ENCODE data around the gene BTBD9. TPM values are rescaled to one million over a fixed set of nuclear protein-coding genes. Genes with fewer than 3 reads are reported as not detected.

BTBD9 gene
- total and polyA plus RNA-seq, 2 experiments from 2014 or later: 8.4 to 10.1 TPM

DNA sequence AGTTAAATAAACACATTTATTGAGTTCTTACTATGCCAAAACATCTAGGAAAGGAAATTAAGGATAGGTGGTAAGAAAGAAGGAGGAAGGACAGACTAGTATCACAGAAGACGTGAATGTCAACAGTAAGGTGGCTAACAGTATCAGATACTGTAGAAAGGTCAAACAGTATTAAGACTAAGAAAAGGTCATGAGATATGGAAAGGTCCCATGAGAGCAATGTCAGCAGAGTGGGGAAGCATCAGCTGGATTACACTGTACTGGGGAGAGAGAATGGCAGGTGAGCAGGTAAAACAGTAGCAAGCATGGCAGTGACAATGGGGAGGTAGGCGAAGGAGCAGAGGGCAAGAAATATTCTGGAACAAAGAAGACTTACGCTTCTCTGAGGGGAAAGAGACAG is 45.2 kb upstream of the BTBD9 start:
- TF ChIP-seq, protein P1, sequence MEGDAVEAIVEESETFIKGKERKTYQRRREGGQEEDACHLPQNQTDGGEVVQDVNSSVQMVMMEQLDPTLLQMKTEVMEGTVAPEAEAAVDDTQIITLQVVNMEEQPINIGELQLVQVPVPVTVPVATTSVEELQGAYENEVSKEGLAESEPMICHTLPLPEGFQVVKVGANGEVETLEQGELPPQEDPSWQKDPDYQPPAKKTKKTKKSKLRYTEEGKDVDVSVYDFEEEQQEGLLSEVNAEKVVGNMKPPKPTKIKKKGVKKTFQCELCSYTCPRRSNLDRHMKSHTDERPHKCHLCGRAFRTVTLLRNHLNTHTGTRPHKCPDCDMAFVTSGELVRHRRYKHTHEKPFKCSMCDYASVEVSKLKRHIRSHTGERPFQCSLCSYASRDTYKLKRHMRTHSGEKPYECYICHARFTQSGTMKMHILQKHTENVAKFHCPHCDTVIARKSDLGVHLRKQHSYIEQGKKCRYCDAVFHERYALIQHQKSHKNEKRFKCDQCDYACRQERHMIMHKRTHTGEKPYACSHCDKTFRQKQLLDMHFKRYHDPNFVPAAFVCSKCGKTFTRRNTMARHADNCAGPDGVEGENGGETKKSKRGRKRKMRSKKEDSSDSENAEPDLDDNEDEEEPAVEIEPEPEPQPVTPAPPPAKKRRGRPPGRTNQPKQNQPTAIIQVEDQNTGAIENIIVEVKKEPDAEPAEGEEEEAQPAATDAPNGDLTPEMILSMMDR (IDR thresholded peaks at IDR 0.05; ENCODE audit: low read depth, low read length): no peak
- peaks cover 22% of the 10 kb centered on the region for H3K36me3 ChIP-seq
- no peak overlapping the region for H3K27ac ChIP-seq
- no peaks in the 10 kb centered on the region for H3K4me1 ChIP-seq (ENCODE audit: low read depth)
- H3K27me3 ChIP-seq: no peaks in the 10 kb centered on the region
- H3K9me3 ChIP-seq (ENCODE audit: low read depth): no peaks in the 10 kb centered on the region
- no peak overlapping the region for H3K4me3 ChIP-seq
- DNase-seq (ENCODE audit: low read depth in 1 of 2, low spot score in 1 of 2): no peak

DNA sequence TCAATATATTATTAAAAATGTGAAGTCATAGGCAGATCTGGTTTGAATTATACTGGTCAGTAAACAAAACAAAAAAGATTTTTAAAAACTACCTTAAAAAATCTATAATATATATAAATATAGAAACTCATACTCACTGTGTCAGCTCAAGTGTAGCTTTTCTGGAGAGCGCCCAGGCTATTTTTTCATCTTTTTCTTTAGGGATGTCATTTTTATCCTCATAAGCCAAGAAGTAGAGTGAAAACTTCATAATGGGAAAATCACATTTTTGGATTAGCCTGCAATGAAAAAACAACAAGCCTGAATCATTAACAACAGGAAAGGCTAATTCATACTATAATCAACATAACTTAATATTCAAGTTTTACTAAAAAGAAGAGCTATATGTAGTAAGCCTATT is 44.5 kb upstream of the BTBD9 start:
- H3K36me3 ChIP-seq: peaks cover 22% of the 10 kb centered on the region
- H3K4me1 ChIP-seq (ENCODE audit: low read depth): no peaks in the 10 kb centered on the region
- no peaks in the 10 kb centered on the region for H3K9me3 ChIP-seq (ENCODE audit: low read depth)
- no peak for DNase-seq (ENCODE audit: low read depth in 1 of 2, low spot score in 1 of 2)
- H3K4me3 ChIP-seq: no peak overlapping the region
- TF ChIP-seq, protein P1 (IDR thresholded peaks at IDR 0.05; ENCODE audit: low read depth, low read length): no peak
- no peak overlapping the region for H3K27ac ChIP-seq
- H3K27me3 ChIP-seq: no peaks in the 10 kb centered on the region

DNA sequence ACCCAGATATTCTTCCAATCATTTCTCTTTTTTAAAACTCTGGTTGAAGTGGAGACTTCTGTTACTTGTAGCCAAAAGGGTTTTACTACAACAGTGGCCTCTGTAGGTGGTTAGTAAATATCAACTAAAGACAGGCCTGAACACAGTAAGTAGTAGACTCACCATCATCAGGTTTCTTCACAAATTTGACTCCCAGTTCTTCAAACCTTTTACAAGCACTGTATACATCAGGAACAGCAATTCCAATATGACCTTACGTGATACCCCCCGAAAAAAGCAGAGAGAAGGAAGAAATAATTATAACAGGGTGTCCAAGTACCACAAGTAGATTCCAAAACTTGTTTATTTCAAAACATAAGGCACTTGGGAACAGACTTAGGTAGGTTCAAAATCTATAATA is 42.1 kb upstream of the BTBD9 start:
- H3K27me3 ChIP-seq: no peaks in the 10 kb centered on the region
- TF ChIP-seq, protein P1 (IDR thresholded peaks at IDR 0.05; ENCODE audit: low read depth, low read length): no peak
- no peak overlapping the region for H3K4me3 ChIP-seq
- H3K36me3 ChIP-seq: peaks cover 29% of the 10 kb centered on the region
- no peak for DNase-seq (ENCODE audit: low read depth in 1 of 2, low spot score in 1 of 2)
- no peaks in the 10 kb centered on the region for H3K9me3 ChIP-seq (ENCODE audit: low read depth)
- H3K4me1 ChIP-seq (ENCODE audit: low read depth): no peaks in the 10 kb centered on the region
- no peak overlapping the region for H3K27ac ChIP-seq

DNA sequence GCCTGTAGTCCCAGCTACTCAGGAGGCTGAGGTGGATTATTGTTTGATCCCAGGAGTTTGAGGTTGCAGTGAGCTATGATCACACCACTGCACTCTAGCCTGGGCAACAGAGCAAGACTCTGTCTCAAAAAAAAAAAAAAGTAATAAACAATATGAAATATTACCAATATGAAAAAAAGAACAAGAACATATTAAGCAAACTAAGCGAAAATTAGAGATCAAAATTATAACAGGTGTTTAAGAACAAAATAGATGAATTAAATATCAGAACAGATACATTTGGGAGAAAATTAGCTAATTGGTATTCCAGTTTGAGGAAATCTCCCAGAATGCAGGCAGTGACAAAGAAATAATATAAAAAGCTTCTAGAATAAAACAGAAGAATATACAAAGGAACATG is 39.9 kb upstream of the BTBD9 start:
- Histone ChIP-seq H3K36me3 (peaks cover 41% of the 10 kb centered on the region), H3K4me3 (no peak overlapping the region), H3K27ac (no peak overlapping the region), H3K9me3 (ENCODE audit: low read depth) (no peaks in the 10 kb centered on the region), H3K4me1 (ENCODE audit: low read depth) (no peaks in the 10 kb centered on the region), H3K27me3 (no peaks in the 10 kb centered on the region)
- no peak for DNase-seq (ENCODE audit: low read depth in 1 of 2, low spot score in 1 of 2)
- TF ChIP-seq, protein P1 (IDR thresholded peaks at IDR 0.05; ENCODE audit: low read depth, low read length): no peak

DNA sequence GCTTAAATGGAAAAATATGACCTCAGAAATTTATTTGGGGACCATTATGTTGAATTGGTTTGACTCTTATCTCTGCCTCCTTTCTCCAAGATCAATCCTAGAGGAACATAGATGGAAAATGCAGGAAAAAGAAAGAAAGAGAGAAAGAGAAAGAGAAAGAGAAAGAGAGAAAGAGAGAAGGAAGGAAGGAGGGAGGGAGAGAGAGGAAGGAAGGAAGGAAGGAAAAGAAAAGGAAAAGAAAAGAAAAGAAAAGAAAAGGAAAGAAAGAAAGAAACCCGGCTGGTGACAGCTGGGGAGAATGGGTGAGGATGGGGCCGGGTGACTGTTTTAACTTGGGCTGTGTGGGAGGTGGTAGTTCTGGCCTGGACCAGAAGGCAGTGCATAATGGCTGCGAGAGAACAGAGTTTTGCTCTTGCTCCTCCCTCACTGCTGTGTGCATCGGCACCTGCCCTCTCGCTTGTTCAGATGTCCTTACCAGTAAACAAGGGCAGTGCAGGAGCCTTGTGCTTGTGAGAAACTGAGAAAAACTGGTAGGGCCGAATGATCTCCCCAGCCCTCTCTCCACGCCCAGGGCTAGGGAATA is 38.5 kb upstream of the BTBD9 start:
- TF ChIP-seq, protein P1 (IDR thresholded peaks at IDR 0.05; ENCODE audit: low read depth, low read length): no peak
- no peaks in the 10 kb centered on the region for H3K4me1 ChIP-seq (ENCODE audit: low read depth)
- H3K27ac ChIP-seq: no peak overlapping the region
- peaks cover 39% of the 10 kb centered on the region for H3K36me3 ChIP-seq
- no peaks in the 10 kb centered on the region for H3K9me3 ChIP-seq (ENCODE audit: low read depth)
- H3K4me3 ChIP-seq: no peak overlapping the region
- DNase-seq (ENCODE audit: low read depth in 1 of 2, low spot score in 1 of 2): no peak
- H3K27me3 ChIP-seq: no peaks in the 10 kb centered on the region
